GM23338 (cell line): ENCODE data around the gene PDE1C. TPM values are rescaled to one million over a fixed set of nuclear protein-coding genes. Genes with fewer than 3 reads are reported as not detected.

Experiments
- ATAC-seq: fragments of 200-7000 bp; cut with Tn5 transposase; 3 replicates; pipeline ENCODE4 v1.9.1; 2020
- DNase-seq: peaks from one replicate; pipeline ENCODE4 v3.0.0-alpha.2; 2015; ENCODE audit warnings: low spot score
- H2AFZ ChIP-seq: fragments of 200-600 bp; sonication (generic); 2 replicates; pipeline ENCODE4 v1.8.0; 2016; ENCODE audit warnings: antibody characterized with exemption, mild to moderate bottlenecking, moderate library complexity
- H3F3A ChIP-seq: fragments of 200-600 bp; sonication (generic); replicated peaks from 2 replicates; pipeline ENCODE4 v1.8.0; 2017; ENCODE audit warnings: antibody characterized with exemption, mixed run types, low read depth
- H3K27ac ChIP-seq: fragments of 200-600 bp; sonication (generic); 2 replicates; pipeline ENCODE4 v1.6.1; 2016; ENCODE audit warnings: low read depth
- H3K27me3 ChIP-seq: fragments of 200-600 bp; sonication (generic); 2 replicates; pipeline ENCODE4 v1.8.0; 2016; ENCODE audit warnings: mild to moderate bottlenecking, mixed run types, moderate library complexity; ENCODE audit not compliant: insufficient read depth
- H3K36me3 ChIP-seq: fragments of 200-600 bp; sonication (generic); 2 replicates; pipeline ENCODE4 v1.8.0; 2016; ENCODE audit warnings: mild to moderate bottlenecking; ENCODE audit not compliant: insufficient read depth
- H3K4me1 ChIP-seq: fragments of 200-600 bp; sonication (generic); 2 replicates; pipeline ENCODE4 v1.8.0; 2016; ENCODE audit warnings: mild to moderate bottlenecking, moderate library complexity; ENCODE audit not compliant: insufficient read depth
- H3K4me2 ChIP-seq: fragments of 200-600 bp; sonication (generic); 2 replicates; pipeline ENCODE4 v1.7.1; 2017; ENCODE audit warnings: mixed run types
- H3K4me3 ChIP-seq: fragments of 200-600 bp; sonication (generic); 2 replicates; pipeline ENCODE4 v1.6.1; 2016; ENCODE audit warnings: mixed run types
- H3K79me2 ChIP-seq: fragments of 200-600 bp; sonication (generic); replicated peaks from 2 replicates; pipeline ENCODE4 v1.8.0; 2017; ENCODE audit warnings: mild to moderate bottlenecking; ENCODE audit not compliant: insufficient read depth
- H3K9me2 ChIP-seq: fragments of 200-600 bp; sonication (generic); 2 replicates; pipeline ENCODE4 v1.8.0; 2017; ENCODE audit not compliant: insufficient read depth
- H4K20me1 ChIP-seq: fragments of 200-600 bp; sonication (generic); replicated peaks from 2 replicates; pipeline ENCODE4 v1.8.0; 2017; ENCODE audit warnings: mild to moderate bottlenecking; ENCODE audit not compliant: insufficient read depth
- H3K27ac Mint-ChIP-seq: 2 replicates; pipeline ENCODE4 v1.8.0; 2020; ENCODE audit warnings: inconsistent platforms, mild to moderate bottlenecking, moderate library complexity, mixed read lengths
- H3K27me3 Mint-ChIP-seq: 3 replicates; pipeline ENCODE4 v1.8.0; 2022; ENCODE audit warnings: low read depth, mild to moderate bottlenecking, moderate library complexity, mixed read lengths, inconsistent platforms; ENCODE audit not compliant: insufficient read depth, poor library complexity
- H3K36me3 Mint-ChIP-seq: 3 replicates; pipeline ENCODE4 v1.8.0; 2021; ENCODE audit warnings: low read depth, mild to moderate bottlenecking, inconsistent platforms, moderate library complexity, mixed read lengths
- H3K4me1 Mint-ChIP-seq: 3 replicates; pipeline ENCODE4 v1.8.0; 2020; ENCODE audit warnings: mild to moderate bottlenecking, inconsistent platforms, mixed read lengths
- H3K4me3 Mint-ChIP-seq: 3 replicates; pipeline ENCODE4 v1.8.0; 2021; ENCODE audit warnings: moderate library complexity, mild to moderate bottlenecking, inconsistent platforms, mixed read lengths
- H3K9me3 Mint-ChIP-seq: 3 replicates; pipeline ENCODE4 v1.8.0; 2020; ENCODE audit warnings: moderate library complexity, mild to moderate bottlenecking, inconsistent platforms, mixed read lengths
- CREB1 ChIP-seq: fragments of 250-450 bp; sonication (Bioruptor Pico); IDR thresholded peaks from 2 replicates; pipeline ENCODE4 v1.5.0; 2020; ENCODE audit warnings: low read depth, mild to moderate bottlenecking, moderate library complexity
- CTCF ChIP-seq, 2 experiments: fragments of 200-600 bp in 1 of 2; sonication (generic) in 1 of 2; conservative IDR thresholded peaks; 2 replicates each; pipeline versions ENCODE4 v1.5.1 to v1.6.1; 2016 to 2017; ENCODE audit warnings: antibody characterized with exemption in 2 of 2, low read depth in 2 of 2, mild to moderate bottlenecking in 2 of 2, moderate library complexity in 1 of 2
- ETS1 ChIP-seq: IDR thresholded peaks from 2 replicates; pipeline ENCODE4 v1.6.1; 2016; ENCODE audit warnings: antibody characterized with exemption
- EZH2 ChIP-seq: fragments of 200-600 bp; sonication (generic); IDR thresholded peaks from one replicate; pipeline ENCODE4 v1.8.0; 2017; ENCODE audit warnings: antibody characterized with exemption, mild to moderate bottlenecking, low read depth; ENCODE audit not compliant: unreplicated experiment
- EZH2phosphoT487 ChIP-seq: fragments of 200-600 bp; sonication (generic); IDR thresholded peaks from one replicate; pipeline ENCODE4 v1.8.1; 2018; ENCODE audit warnings: antibody characterized with exemption; ENCODE audit not compliant: unreplicated experiment
- JUNB ChIP-seq: IDR thresholded peaks from one replicate; pipeline ENCODE4 v1.6.1; 2016; ENCODE audit warnings: antibody characterized with exemption; ENCODE audit not compliant: unreplicated experiment
- NANOG ChIP-seq: IDR thresholded peaks from 2 replicates; pipeline ENCODE4 v1.6.1; 2016; ENCODE audit warnings: antibody characterized with exemption, borderline replicate concordance
- POLR2AphosphoS5 ChIP-seq: IDR thresholded peaks from 2 replicates; pipeline ENCODE4 v1.6.1; 2016; ENCODE audit warnings: antibody characterized with exemption, low read depth
- STAT1 ChIP-seq: IDR thresholded peaks from one replicate; pipeline ENCODE4 v1.6.1; 2016; ENCODE audit warnings: antibody characterized with exemption; ENCODE audit not compliant: unreplicated experiment
- ZNF114 ChIP-seq: fragments of 250-450 bp; sonication (Bioruptor Pico); IDR thresholded peaks from 2 replicates; pipeline ENCODE4 v1.5.0; 2020; ENCODE audit warnings: mild to moderate bottlenecking, moderate library complexity
- ZNF331 ChIP-seq: fragments of 250-450 bp; sonication (Bioruptor Pico); IDR thresholded peaks from 2 replicates; pipeline ENCODE4 v1.5.0; 2020; ENCODE audit warnings: low read depth, mild to moderate bottlenecking, moderate library complexity
- ZNF462 ChIP-seq: fragments of 250-450 bp; sonication (Bioruptor Pico); IDR thresholded peaks from 2 replicates; pipeline ENCODE4 v1.5.0; 2020; ENCODE audit warnings: mild to moderate bottlenecking, moderate library complexity
- polyA plus RNA-seq: library from polyadenylated mRNA; unstranded; fragments of >200 nt; fragmentation: Nextera tagmentation; extraction: Ambion mirVana; gene quantifications from 2 replicates; pipeline ENCODE4 v1.2.1, GENCODE V29; 2016
- total RNA-seq: library from RNA; depleted of rRNA; stranded (reverse); fragments of >200 nt; shearing (Covaris generic); gene quantifications from 2 replicates; pipeline ENCODE4 v1.2.3, GENCODE V29; 2014
- TF ChIP-seq, protein P1 (sequence below): IDR thresholded peaks from one replicate; pipeline ENCODE4 v1.6.1; 2018; ENCODE audit warnings: antibody characterized with exemption; ENCODE audit not compliant: unreplicated experiment

The PDE1C gene
- total and polyA plus RNA-seq, 2 experiments from 2014 or later, result 0.28 TPM; not detected in 1

DNA sequence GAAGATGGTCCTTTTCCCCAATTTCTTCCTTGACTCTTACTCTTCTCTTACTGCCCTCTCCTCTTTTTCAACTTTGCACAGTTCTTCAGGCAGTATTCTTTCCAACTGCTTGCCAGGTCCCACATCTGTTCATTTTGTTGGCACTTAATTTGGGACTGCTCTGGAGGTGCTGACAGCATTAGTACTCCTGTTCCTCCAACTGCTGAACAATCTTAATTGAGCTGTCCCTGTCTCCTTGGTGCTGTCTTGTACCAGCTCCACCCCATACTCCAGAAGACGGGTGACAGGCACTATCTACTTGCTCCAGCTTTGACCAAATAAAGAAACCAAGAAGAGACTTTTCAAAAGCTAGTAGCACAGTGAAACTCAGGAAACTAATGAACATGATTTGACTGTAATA lies 160.0 kb downstream of the PDE1C start:
- no peaks in the 10 kb centered on the region for H3K27me3 Mint-ChIP-seq
- no peak for DNase-seq
- Histone ChIP-seq H3K4me3 (no peak overlapping the region), H3K27me3 (no peaks in the 10 kb centered on the region), H3K27ac (no peak overlapping the region), H3K79me2 (no peaks in the 10 kb centered on the region), H3K4me1 (peaks cover 11% of the 10 kb centered on the region), H3K4me2 (no peak overlapping the region), H4K20me1 (no peaks in the 10 kb centered on the region), H3F3A (no peaks in the 10 kb centered on the region), H3K36me3 (no peaks in the 10 kb centered on the region), H2AFZ (no peak overlapping the region), H3K9me2 (no peaks in the 10 kb centered on the region; the same call in 1 of the 2 replicates)
- ATAC-seq, result no peak
- no peaks in the 10 kb centered on the region for H3K36me3 Mint-ChIP-seq
- H3K9me3 Mint-ChIP-seq, result no peaks in the 10 kb centered on the region
- no peak for TF ChIP-seq ZNF114 (CRISPR knock-in tag)
- TF ChIP-seq, protein P1, sequence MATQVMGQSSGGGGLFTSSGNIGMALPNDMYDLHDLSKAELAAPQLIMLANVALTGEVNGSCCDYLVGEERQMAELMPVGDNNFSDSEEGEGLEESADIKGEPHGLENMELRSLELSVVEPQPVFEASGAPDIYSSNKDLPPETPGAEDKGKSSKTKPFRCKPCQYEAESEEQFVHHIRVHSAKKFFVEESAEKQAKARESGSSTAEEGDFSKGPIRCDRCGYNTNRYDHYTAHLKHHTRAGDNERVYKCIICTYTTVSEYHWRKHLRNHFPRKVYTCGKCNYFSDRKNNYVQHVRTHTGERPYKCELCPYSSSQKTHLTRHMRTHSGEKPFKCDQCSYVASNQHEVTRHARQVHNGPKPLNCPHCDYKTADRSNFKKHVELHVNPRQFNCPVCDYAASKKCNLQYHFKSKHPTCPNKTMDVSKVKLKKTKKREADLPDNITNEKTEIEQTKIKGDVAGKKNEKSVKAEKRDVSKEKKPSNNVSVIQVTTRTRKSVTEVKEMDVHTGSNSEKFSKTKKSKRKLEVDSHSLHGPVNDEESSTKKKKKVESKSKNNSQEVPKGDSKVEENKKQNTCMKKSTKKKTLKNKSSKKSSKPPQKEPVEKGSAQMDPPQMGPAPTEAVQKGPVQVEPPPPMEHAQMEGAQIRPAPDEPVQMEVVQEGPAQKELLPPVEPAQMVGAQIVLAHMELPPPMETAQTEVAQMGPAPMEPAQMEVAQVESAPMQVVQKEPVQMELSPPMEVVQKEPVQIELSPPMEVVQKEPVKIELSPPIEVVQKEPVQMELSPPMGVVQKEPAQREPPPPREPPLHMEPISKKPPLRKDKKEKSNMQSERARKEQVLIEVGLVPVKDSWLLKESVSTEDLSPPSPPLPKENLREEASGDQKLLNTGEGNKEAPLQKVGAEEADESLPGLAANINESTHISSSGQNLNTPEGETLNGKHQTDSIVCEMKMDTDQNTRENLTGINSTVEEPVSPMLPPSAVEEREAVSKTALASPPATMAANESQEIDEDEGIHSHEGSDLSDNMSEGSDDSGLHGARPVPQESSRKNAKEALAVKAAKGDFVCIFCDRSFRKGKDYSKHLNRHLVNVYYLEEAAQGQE, result no peak
- TF ChIP-seq ZNF462 (CRISPR knock-in tag), result no peak
- no peak for TF ChIP-seq ETS1
- TF ChIP-seq EZH2phosphoT487, result no peak
- no peak for TF ChIP-seq EZH2
- no peak for TF ChIP-seq CTCF (conservative IDR thresholded peaks at IDR 0.05; ENCODE audit: low read depth in 2 of 2)
- no peak for TF ChIP-seq JUNB
- no peak for TF ChIP-seq POLR2AphosphoS5
- no peak for TF ChIP-seq CREB1 (CRISPR knock-in tag)
- no peak for TF ChIP-seq NANOG
- TF ChIP-seq ZNF331 (CRISPR knock-in tag), result no peak
- TF ChIP-seq STAT1, result no peak
- H3K27ac Mint-ChIP-seq, result no peak overlapping the region
- peaks cover 9% of the 10 kb centered on the region for H3K4me1 Mint-ChIP-seq
- no peak overlapping the region for H3K4me3 Mint-ChIP-seq
